Neural progenitor cell (in vitro differentiated cells): ENCODE measurements around the gene F8. TPM values are rescaled to one million over a fixed set of nuclear protein-coding genes. Genes with fewer than 3 reads are reported as not detected.

Experiments used
- DNase-seq: peaks from one replicate; pipeline ENCODE4 v3.0.0-alpha.2; 2016; ENCODE audit warnings: low spot score
- H2AFZ ChIP-seq: fragments of 200-600 bp; sonication (generic); replicated peaks from 2 replicates; pipeline ENCODE4 v1.6.1; 2016; ENCODE audit warnings: antibody characterized with exemption
- H3F3A ChIP-seq: fragments of 200-600 bp; sonication (generic); 2 replicates; pipeline ENCODE4 v1.6.1; 2016; ENCODE audit warnings: antibody characterized with exemption, low read depth
- H3K27ac ChIP-seq: fragments of 200-600 bp; sonication (generic); 2 replicates; pipeline ENCODE4 v1.5.1; 2016; ENCODE audit warnings: mild to moderate bottlenecking
- H3K27me3 ChIP-seq: fragments of 200-600 bp; sonication (generic); 2 replicates; pipeline ENCODE4 v1.6.1; 2016; ENCODE audit warnings: mild to moderate bottlenecking, moderate library complexity
- H3K36me3 ChIP-seq: fragments of 200-600 bp; sonication (generic); 2 replicates; pipeline ENCODE4 v1.5.1; 2016
- H3K4me1 ChIP-seq: fragments of 200-600 bp; sonication (generic); 2 replicates; pipeline ENCODE4 v1.6.1; 2016; ENCODE audit warnings: mixed run types
- H3K4me2 ChIP-seq: fragments of 200-600 bp; sonication (generic); 2 replicates; pipeline ENCODE4 v1.6.1; 2016
- H3K4me3 ChIP-seq: fragments of 200-600 bp; sonication (generic); 2 replicates; pipeline ENCODE4 v1.5.1; 2016
- H3K79me2 ChIP-seq: fragments of 200-600 bp; sonication (generic); 2 replicates; pipeline ENCODE4 v1.6.1; 2016; ENCODE audit warnings: low read depth
- H3K9ac ChIP-seq: fragments of 200-600 bp; sonication (generic); 2 replicates; pipeline ENCODE4 v1.6.1; 2016
- H3K9me3 ChIP-seq: fragments of 200-600 bp; sonication (generic); 2 replicates; pipeline ENCODE4 v1.5.1; 2016; ENCODE audit warnings: low read depth
- H4K20me1 ChIP-seq: fragments of 200-600 bp; sonication (generic); 2 replicates; pipeline ENCODE4 v1.6.1; 2016; ENCODE audit warnings: low read depth
- H3K27ac Mint-ChIP-seq: 3 replicates; pipeline ENCODE4 v1.8.0; 2021; ENCODE audit warnings: mixed read lengths
- H3K27me3 Mint-ChIP-seq: 2 replicates; pipeline ENCODE4 v1.8.0; 2022; ENCODE audit warnings: low read depth, mild to moderate bottlenecking, inconsistent platforms, moderate library complexity, mixed read lengths; ENCODE audit not compliant: insufficient read depth
- H3K36me3 Mint-ChIP-seq: 3 replicates; pipeline ENCODE4 v1.8.0; 2021; ENCODE audit warnings: mixed read lengths
- H3K4me1 Mint-ChIP-seq: 3 replicates; pipeline ENCODE4 v1.8.0; 2021; ENCODE audit warnings: mixed read lengths
- H3K4me3 Mint-ChIP-seq: 3 replicates; pipeline ENCODE4 v1.8.0; 2021; ENCODE audit warnings: mild to moderate bottlenecking, moderate library complexity, mixed read lengths
- H3K9me3 Mint-ChIP-seq: 3 replicates; pipeline ENCODE4 v1.8.0; 2020; ENCODE audit warnings: mixed read lengths
- EZH2 ChIP-seq: fragments of 200-600 bp; sonication (generic); IDR thresholded peaks from 2 replicates; pipeline ENCODE4 v1.6.1; 2017; ENCODE audit warnings: antibody characterized with exemption, mild to moderate bottlenecking, moderate library complexity
- EZH2phosphoT487 ChIP-seq: fragments of 200-600 bp; sonication (generic); IDR thresholded peaks from 2 replicates; pipeline ENCODE4 v1.6.1; 2017; ENCODE audit warnings: antibody characterized with exemption
- total RNA-seq: library from RNA; depleted of rRNA; stranded (reverse); fragments of >200 nt; gene quantifications from 2 replicates; pipeline ENCODE4 v1.2.3, GENCODE V29; 2015; ENCODE audit warnings: low replicate concordance
- TF ChIP-seq, protein P1 (sequence below): fragments of 200-600 bp; sonication (generic); IDR thresholded peaks from 2 replicates; pipeline ENCODE4 v1.5.1; 2017; ENCODE audit warnings: antibody characterized with exemption, mild to moderate bottlenecking

The F8 gene
- total RNA-seq, 1 donor from 2014 or later = 4.8 TPM

DNA sequence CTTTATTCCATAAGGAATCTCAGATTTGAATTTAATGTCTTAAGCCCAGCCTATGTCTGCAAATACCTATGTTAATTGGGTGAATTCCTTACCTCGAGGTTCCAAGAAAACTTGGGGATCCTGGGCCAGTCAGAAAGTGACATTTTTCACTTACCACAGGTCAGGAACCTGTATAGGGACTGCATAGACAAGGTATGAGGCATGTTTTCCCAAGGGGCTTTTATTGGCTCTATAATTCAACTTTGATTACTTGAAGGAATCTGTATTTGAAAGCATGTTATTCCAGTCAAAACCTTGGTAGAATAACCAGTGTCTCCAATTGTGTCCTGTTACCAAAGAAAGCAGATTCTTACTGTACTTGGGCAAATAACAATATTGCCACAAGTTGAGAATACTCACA lies 208.7 kb downstream of the F8 start:
- Histone ChIP-seq H4K20me1 (no peaks in the 10 kb centered on the region), H3K27me3 (no peaks in the 10 kb centered on the region), H3K4me3 (no peak overlapping the region), H3K9ac (no peak overlapping the region), H3K36me3 (peaks cover 4% of the 10 kb centered on the region), H3K27ac (no peak overlapping the region), H3K79me2 (no peaks in the 10 kb centered on the region), H2AFZ (no peak overlapping the region), H3K4me1 (no peaks in the 10 kb centered on the region), H3F3A (no peaks in the 10 kb centered on the region), H3K4me2 (no peak overlapping the region), H3K9me3 (peaks cover 10% of the 10 kb centered on the region)
- peaks cover 2% of the 10 kb centered on the region for H3K27me3 Mint-ChIP-seq
- no peak overlapping the region for H3K27ac Mint-ChIP-seq
- no peak for TF ChIP-seq EZH2phosphoT487
- TF ChIP-seq, protein P1, sequence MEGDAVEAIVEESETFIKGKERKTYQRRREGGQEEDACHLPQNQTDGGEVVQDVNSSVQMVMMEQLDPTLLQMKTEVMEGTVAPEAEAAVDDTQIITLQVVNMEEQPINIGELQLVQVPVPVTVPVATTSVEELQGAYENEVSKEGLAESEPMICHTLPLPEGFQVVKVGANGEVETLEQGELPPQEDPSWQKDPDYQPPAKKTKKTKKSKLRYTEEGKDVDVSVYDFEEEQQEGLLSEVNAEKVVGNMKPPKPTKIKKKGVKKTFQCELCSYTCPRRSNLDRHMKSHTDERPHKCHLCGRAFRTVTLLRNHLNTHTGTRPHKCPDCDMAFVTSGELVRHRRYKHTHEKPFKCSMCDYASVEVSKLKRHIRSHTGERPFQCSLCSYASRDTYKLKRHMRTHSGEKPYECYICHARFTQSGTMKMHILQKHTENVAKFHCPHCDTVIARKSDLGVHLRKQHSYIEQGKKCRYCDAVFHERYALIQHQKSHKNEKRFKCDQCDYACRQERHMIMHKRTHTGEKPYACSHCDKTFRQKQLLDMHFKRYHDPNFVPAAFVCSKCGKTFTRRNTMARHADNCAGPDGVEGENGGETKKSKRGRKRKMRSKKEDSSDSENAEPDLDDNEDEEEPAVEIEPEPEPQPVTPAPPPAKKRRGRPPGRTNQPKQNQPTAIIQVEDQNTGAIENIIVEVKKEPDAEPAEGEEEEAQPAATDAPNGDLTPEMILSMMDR = no peak
- no peak for TF ChIP-seq EZH2
- DNase-seq = no peak
- H3K4me3 Mint-ChIP-seq = no peak overlapping the region
- no peaks in the 10 kb centered on the region for H3K36me3 Mint-ChIP-seq
- peaks cover 13% of the 10 kb centered on the region for H3K9me3 Mint-ChIP-seq
- H3K4me1 Mint-ChIP-seq = no peaks in the 10 kb centered on the region

DNA sequence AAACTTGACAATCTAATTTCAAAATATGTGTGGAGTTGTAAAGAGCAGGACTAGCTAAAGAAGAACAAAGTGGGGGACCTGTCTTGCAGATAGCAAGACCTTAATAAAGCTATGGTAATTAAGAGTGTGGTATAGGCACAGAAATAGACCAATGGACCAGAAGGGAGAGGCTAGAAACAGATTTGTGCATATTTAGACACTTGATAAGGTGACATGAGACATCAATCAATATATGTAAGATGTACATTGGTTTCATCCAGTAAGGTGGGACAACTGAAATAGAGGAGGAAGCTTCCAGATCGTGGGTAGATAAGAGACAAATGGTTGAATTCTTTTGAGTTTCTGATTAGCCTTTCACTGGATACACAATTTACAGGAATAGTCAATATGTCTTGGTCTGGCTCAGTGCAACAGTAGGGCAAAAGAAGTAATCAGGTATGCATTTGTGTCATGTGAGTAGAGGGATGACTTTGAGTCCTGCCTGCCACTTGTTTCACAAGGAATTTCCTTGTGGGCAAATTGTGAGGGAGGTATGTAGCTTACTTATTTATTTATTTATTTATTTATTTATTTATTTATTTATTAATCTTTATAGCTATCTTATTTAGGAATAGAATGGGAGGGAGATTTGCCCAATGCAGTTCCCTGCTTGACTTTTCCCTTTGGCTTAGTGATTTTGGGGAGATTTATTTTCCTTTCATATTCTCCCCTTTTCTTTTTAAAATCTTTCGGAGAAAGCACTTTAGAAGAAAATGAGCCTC lies 210.0 kb downstream of the F8 start:
- H3K27me3 Mint-ChIP-seq = peaks cover 2% of the 10 kb centered on the region
- Histone ChIP-seq H3K79me2 (no peaks in the 10 kb centered on the region), H3K27ac (no peak overlapping the region), H3K4me1 (no peaks in the 10 kb centered on the region), H3K4me3 (no peak overlapping the region), H3K4me2 (no peak overlapping the region), H3K9ac (no peak overlapping the region), H3K27me3 (peaks cover 4% of the 10 kb centered on the region), H4K20me1 (no peaks in the 10 kb centered on the region), H3F3A (no peaks in the 10 kb centered on the region), H3K9me3 (peaks cover 10% of the 10 kb centered on the region), H2AFZ (no peak overlapping the region), H3K36me3 (peaks cover 4% of the 10 kb centered on the region)
- no peaks in the 10 kb centered on the region for H3K4me1 Mint-ChIP-seq
- H3K27ac Mint-ChIP-seq = no peak overlapping the region
- TF ChIP-seq EZH2 = no peak
- TF ChIP-seq, protein P1 = no peak
- TF ChIP-seq EZH2phosphoT487 = no peak
- DNase-seq = no peak
- H3K36me3 Mint-ChIP-seq = no peaks in the 10 kb centered on the region
- no peak overlapping the region for H3K4me3 Mint-ChIP-seq
- H3K9me3 Mint-ChIP-seq = peaks cover 22% of the 10 kb centered on the region

DNA sequence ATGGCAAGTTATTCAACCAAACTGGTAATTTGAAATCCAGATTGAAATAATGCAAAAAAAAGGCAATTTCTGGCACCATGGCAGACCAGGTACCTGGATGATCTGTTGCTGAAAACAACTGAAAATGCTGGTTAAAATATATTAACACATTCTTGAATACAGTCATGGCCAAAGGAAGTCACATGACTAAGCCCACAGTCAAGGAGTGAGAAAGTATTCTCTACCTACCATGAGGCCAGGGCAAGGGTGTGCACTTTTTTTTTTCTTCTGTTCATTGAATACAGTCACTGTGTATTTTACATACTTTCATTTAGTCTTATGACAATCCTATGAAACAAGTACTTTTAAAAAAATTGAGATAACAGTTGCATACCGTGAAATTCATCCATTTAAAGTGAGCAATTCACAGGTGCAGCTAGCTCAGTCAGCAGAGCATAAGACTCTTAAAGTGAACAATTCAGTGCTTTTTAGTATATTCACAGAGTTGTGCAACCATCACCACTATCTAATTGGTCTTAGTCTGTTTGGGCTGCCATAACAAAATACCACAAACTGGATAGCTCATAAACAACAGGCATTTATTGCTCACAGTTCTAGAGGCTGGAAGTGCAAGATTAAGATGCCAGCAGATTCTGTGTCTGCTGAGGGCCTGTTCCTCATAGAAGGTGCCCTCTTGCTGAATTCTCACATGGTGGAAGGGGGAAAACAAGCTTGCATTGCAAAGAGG lies 212.4 kb downstream of the F8 start:
- H3K9me3 Mint-ChIP-seq = peaks cover 27% of the 10 kb centered on the region
- no peak overlapping the region for H3K27ac Mint-ChIP-seq
- Histone ChIP-seq H3K9ac (no peak overlapping the region), H3K27ac (no peak overlapping the region), H3K79me2 (no peaks in the 10 kb centered on the region), H3K36me3 (no peaks in the 10 kb centered on the region), H4K20me1 (no peaks in the 10 kb centered on the region), H3K4me1 (no peaks in the 10 kb centered on the region), H3K4me2 (no peak overlapping the region), H3K27me3 (peaks cover 28% of the 10 kb centered on the region), H2AFZ (no peak overlapping the region), H3K4me3 (no peak overlapping the region), H3K9me3 (peaks cover 11% of the 10 kb centered on the region), H3F3A (no peaks in the 10 kb centered on the region)
- H3K4me1 Mint-ChIP-seq = peaks cover 5% of the 10 kb centered on the region
- TF ChIP-seq, protein P1 = no peak
- no peak for TF ChIP-seq EZH2
- no peak for TF ChIP-seq EZH2phosphoT487
- H3K27me3 Mint-ChIP-seq = peaks cover 3% of the 10 kb centered on the region
- DNase-seq = no peak
- no peak overlapping the region for H3K4me3 Mint-ChIP-seq
- H3K36me3 Mint-ChIP-seq = no peaks in the 10 kb centered on the region
